Measurements from ENCODE around the gene ST6GALNAC1. TPM values are rescaled to one million over a fixed set of nuclear protein-coding genes. Genes with fewer than 3 reads are reported as not detected.

Gene ST6GALNAC1
- total and polyA plus RNA-seq, 2 of the 8 experiments (the other 6 are each of a cell fraction or from before 2014, with no cell fraction given): not detected

GRCh38 chr17:76675648-76676047 is 32.1 kb upstream of the ST6GALNAC1 start:
- H3K27ac ChIP-seq (ENCODE audit: low read depth, low read length): no peak overlapping the region
- ChIA-PET POLR2A (ENCODE audit: partially characterized antibody) (no interaction called here), CTCF (ENCODE audit: partially characterized antibody) (interaction anchor here (1.1 to 2.5 kb wide), 5 partner anchors 7 to 169 kb away, joined by 3 to 9 read pairs (median 3); no protein-coding TSS in a partner anchor)
- 0 out of 2 replicates have a peak, but pooled peaks have one; percentile 23 for TF ChIP-seq E2F6 (IDR thresholded peaks at IDR 0.05)
- no peak for TF ChIP-seq KDM1A (IDR thresholded peaks at IDR 0.05; ENCODE audit: borderline replicate concordance, low read length)
- H4K8ac ChIP-seq (ENCODE audit: extremely low read depth, insufficient read depth, low read length): no peak overlapping the region
- no peak overlapping the region for H3K4me2 ChIP-seq (ENCODE audit: insufficient read depth in 1 of 2, low read depth in 2 of 2, low read length in 2 of 2)
- no peak overlapping the region for H3K4me3 ChIP-seq (ENCODE audit: extremely low read depth in 1 of 4, insufficient read depth in 2 of 4, low read depth in 3 of 4, low read length in 4 of 4)
- no peak overlapping the region for H3K14ac ChIP-seq (ENCODE audit: insufficient read length)
- H3K79me1 ChIP-seq (ENCODE audit: low read depth, low read length): no peaks in the 10 kb centered on the region
- no peak overlapping the region for H4K5ac ChIP-seq (ENCODE audit: insufficient read length, low read depth, low read length)
- DNase-seq (ENCODE audit: low read depth in 1 of 2, low spot score in 2 of 2) (no peak), FAIRE-seq (no peak)
- H3K79me2 ChIP-seq (ENCODE audit: control insufficient read depth in 1 of 2, insufficient read depth in 2 of 2, low read length in 2 of 2): no peaks in the 10 kb centered on the region
- H2BK15ac ChIP-seq (ENCODE audit: low read length): no peak overlapping the region
- H3K9ac ChIP-seq (replicated peaks in 1 of 4; ENCODE audit: extremely low read depth in 1 of 4, low read depth in 3 of 4, low read length in 3 of 4): no peak overlapping the region
- H3K56ac ChIP-seq (replicated peaks; ENCODE audit: insufficient read length, low read depth, low read length): no peak overlapping the region
- peaks cover 10% of the 10 kb centered on the region for H3K23me2 ChIP-seq (ENCODE audit: low read depth, low read length)
- 94% methylated on average over 6 of the region's 6 CpGs; no CpG with 5 or more reads in 1 of the 2 experiments for WGBS, 2 experiments (ENCODE audit: extremely low coverage in 1 of 2, insufficient coverage in 1 of 2, insufficient read length in 1 of 2, insufficient replicate concordance in 2 of 2, low coverage in 1 of 2, low lambda C conversion rate in 2 of 2, missing lambda C conversion rate in 1 of 2)
- H2AK5ac ChIP-seq (ENCODE audit: low read depth, low read length): no peak overlapping the region
- H2AFZ ChIP-seq (ENCODE audit: low read length): no peak overlapping the region
- H2BK5ac ChIP-seq (ENCODE audit: low read depth, low read length): no peak overlapping the region
- H3K27me3 ChIP-seq (replicated peaks in 1 of 4; ENCODE audit: control insufficient read depth in 3 of 4, extremely low read depth in 1 of 4, insufficient read depth in 3 of 4, low read length in 3 of 4): no peaks in the 10 kb centered on the region
- H4K20me1 ChIP-seq (replicated peaks in 1 of 2; ENCODE audit: control insufficient read depth in 1 of 2, insufficient read depth in 2 of 2, low read length in 2 of 2): peaks cover 0 to 2% of the 10 kb centered on the region in 2 experiments
- H3K9me3 ChIP-seq (ENCODE audit: insufficient read depth in 2 of 2, low read depth in 1 of 2, low read length in 1 of 2): no peaks in the 10 kb centered on the region
- no peak overlapping the region for H2BK120ac ChIP-seq (replicated peaks; ENCODE audit: low read depth, low read length)
- H3K18ac ChIP-seq (ENCODE audit: extremely low read depth, low read length): no peak overlapping the region
- H2BK12ac ChIP-seq (ENCODE audit: low read depth, low read length): no peak overlapping the region
- no peaks in the 10 kb centered on the region for H3K36me3 ChIP-seq (ENCODE audit: control insufficient read depth in 2 of 4, insufficient read depth in 4 of 4, low read length in 3 of 4)
- no peak overlapping the region for H3K23ac ChIP-seq (ENCODE audit: insufficient read length)
- no peak overlapping the region for H2BK20ac ChIP-seq (ENCODE audit: low read length)
- peaks cover 3 to 10% (median 7%) of the 10 kb centered on the region in 4 experiments for H3K4me1 ChIP-seq (replicated peaks in 1 of 4; ENCODE audit: control insufficient read depth in 3 of 4, insufficient read depth in 4 of 4, low read length in 3 of 4)
- H4K91ac ChIP-seq (replicated peaks; ENCODE audit: insufficient read length, low read length): no peak overlapping the region
- H3K4ac ChIP-seq (replicated peaks; ENCODE audit: insufficient read length, low read depth, low read length): no peak overlapping the region
